ENCODE data around the gene MYO7A. TPM values are rescaled to one million over a fixed set of nuclear protein-coding genes. Genes with fewer than 3 reads are reported as not detected.

MYO7A gene
- total and polyA plus RNA-seq, 2 of the 8 experiments (the other 6 are each of a cell fraction or from before 2014, with no cell fraction given) = 1.5 to 1.9 TPM

- no peak for TF ChIP-seq CHD7 (IDR thresholded peaks at IDR 0.05; ENCODE audit: insufficient replicate concordance, low read length)
Measured at GRCh38 chr11:77208535-77208934, 80.5 kb downstream of the MYO7A start (continued).
